Islet of Langerhans (tissue), 1 donor: Measurements from ENCODE around the gene TIAM2.
"Not testable (repeated sequence)": the region's sequence is repeated elsewhere in the genome, so short reads cannot be mapped to it uniquely, and the experiment has no call there.

ENCODE experiments used
- FAIRE-seq: peaks from one replicate; lab custom pipeline; 2011; peaks lifted over from hg19 to GRCh38; lab: Jason Lieb, UNC

The TIAM2 gene

GRCh38 chr6:154991207-154991606, 3.9 kb upstream of the TIAM2 start:
- no peak for FAIRE-seq

- no peak for FAIRE-seq
Measured at GRCh38 chr6:154993026-154993425, 2.1 kb upstream of the TIAM2 start.

GRCh38 chr6:154993710-154994109, 1.4 kb upstream of the TIAM2 start:
- no peak for FAIRE-seq

- FAIRE-seq: no peak
Measured at GRCh38 chr6:154994836-154995253, 270 bp upstream of the TIAM2 start.

GRCh38 chr6:154996016-154996590, 988 bp downstream of the TIAM2 start:
- FAIRE-seq: no peak

- FAIRE-seq: no peak
Measured at GRCh38 chr6:154996841-154997311, 1.8 kb downstream of the TIAM2 start.

- no peak for FAIRE-seq
Measured at GRCh38 chr6:154998855-154999254, 3.7 kb downstream of the TIAM2 start.

- FAIRE-seq: no peak
Measured at GRCh38 chr6:155001482-155001881, 6.4 kb downstream of the TIAM2 start.

- no peak for FAIRE-seq
Measured at GRCh38 chr6:155001934-155002333, 6.8 kb downstream of the TIAM2 start.

- no peak for FAIRE-seq
Measured at GRCh38 chr6:155003476-155003875, 8.4 kb downstream of the TIAM2 start.

GRCh38 chr6:155004017-155004416, 8.9 kb downstream of the TIAM2 start:
- FAIRE-seq: no peak

- FAIRE-seq: no peak
Measured at GRCh38 chr6:155004576-155005372, 9.7 kb downstream of the TIAM2 start.

- FAIRE-seq: no peak
Measured at GRCh38 chr6:155008625-155009024, 13.5 kb downstream of the TIAM2 start.

GRCh38 chr6:155010940-155011339, 15.8 kb downstream of the TIAM2 start:
- FAIRE-seq: no peak

- no peak for FAIRE-seq
Measured at GRCh38 chr6:155011809-155012291, 16.7 kb downstream of the TIAM2 start.

- FAIRE-seq: no peak
Measured at GRCh38 chr6:155013457-155013876, 18.4 kb downstream of the TIAM2 start.

GRCh38 chr6:155014137-155014536, 19.0 kb downstream of the TIAM2 start:
- no peak for FAIRE-seq

GRCh38 chr6:155014670-155015300, 19.7 kb downstream of the TIAM2 start:
- no peak for FAIRE-seq

- FAIRE-seq: not testable (repeated sequence)
Measured at GRCh38 chr6:155018415-155018814, 23.3 kb downstream of the TIAM2 start.

- FAIRE-seq: no peak
Measured at GRCh38 chr6:155021680-155022079, 26.6 kb downstream of the TIAM2 start.

- FAIRE-seq: no peak
Measured at GRCh38 chr6:155022721-155023120, 27.6 kb downstream of the TIAM2 start.

- no peak for FAIRE-seq
Measured at GRCh38 chr6:155023717-155024116, 28.6 kb downstream of the TIAM2 start.

- FAIRE-seq: no peak
Measured at GRCh38 chr6:155024391-155025027, 29.4 kb downstream of the TIAM2 start.
